GM12864 (cell line): ENCODE data around the gene INPP4B.

Experiments
- DNase-seq: peaks from one replicate; pipeline ENCODE4 v3.0.0-alpha.2; 2011; ENCODE audit warnings: low read depth
- H3K4me3 ChIP-seq: 2 replicates; pipeline ENCODE4 v1.5.1; 2011; ENCODE audit warnings: mild to moderate bottlenecking, low read depth, low read length, control low read depth
- TF ChIP-seq, protein P1 (sequence below): IDR thresholded peaks from 2 replicates; pipeline ENCODE4 v1.5.1; 2011; ENCODE audit warnings: low read depth, mild to moderate bottlenecking, moderate library complexity, low read length, control low read depth, inconsistent platforms; ENCODE audit errors: missing control alignments

INPP4B gene

GRCh38 chr4:142407596-142407995 lies 438.5 kb downstream of the INPP4B start:
- DNase-seq: no peak
- TF ChIP-seq, protein P1, sequence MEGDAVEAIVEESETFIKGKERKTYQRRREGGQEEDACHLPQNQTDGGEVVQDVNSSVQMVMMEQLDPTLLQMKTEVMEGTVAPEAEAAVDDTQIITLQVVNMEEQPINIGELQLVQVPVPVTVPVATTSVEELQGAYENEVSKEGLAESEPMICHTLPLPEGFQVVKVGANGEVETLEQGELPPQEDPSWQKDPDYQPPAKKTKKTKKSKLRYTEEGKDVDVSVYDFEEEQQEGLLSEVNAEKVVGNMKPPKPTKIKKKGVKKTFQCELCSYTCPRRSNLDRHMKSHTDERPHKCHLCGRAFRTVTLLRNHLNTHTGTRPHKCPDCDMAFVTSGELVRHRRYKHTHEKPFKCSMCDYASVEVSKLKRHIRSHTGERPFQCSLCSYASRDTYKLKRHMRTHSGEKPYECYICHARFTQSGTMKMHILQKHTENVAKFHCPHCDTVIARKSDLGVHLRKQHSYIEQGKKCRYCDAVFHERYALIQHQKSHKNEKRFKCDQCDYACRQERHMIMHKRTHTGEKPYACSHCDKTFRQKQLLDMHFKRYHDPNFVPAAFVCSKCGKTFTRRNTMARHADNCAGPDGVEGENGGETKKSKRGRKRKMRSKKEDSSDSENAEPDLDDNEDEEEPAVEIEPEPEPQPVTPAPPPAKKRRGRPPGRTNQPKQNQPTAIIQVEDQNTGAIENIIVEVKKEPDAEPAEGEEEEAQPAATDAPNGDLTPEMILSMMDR: no peak

GRCh38 chr4:142406917-142407501 lies 439.1 kb downstream of the INPP4B start:
- TF ChIP-seq, protein P1: no peak
- no peak overlapping the region for H3K4me3 ChIP-seq
- DNase-seq: no peak

More at GRCh38 chr4:142407596-142407995, 438.5 kb downstream of the INPP4B start:
- no peak overlapping the region for H3K4me3 ChIP-seq

DNA sequence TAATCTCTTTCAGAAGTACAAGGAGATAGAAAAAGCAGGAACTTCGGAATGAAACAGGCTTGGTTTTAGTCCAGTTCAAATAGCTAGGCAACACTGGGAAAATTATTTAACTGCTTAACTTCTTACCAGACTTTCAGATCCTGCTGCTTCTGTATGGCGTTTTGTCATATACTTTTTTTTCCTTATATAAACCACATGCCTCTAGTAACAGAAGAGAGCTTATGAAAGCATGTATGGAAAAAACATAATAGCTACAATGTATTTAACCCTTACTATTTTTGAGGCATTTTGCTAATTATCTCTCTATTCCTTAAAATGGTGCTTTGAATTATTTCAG lies 439.6 kb downstream of the INPP4B start:
- H3K4me3 ChIP-seq: no peak overlapping the region
- DNase-seq: no peak
- TF ChIP-seq, protein P1: no peak

DNA sequence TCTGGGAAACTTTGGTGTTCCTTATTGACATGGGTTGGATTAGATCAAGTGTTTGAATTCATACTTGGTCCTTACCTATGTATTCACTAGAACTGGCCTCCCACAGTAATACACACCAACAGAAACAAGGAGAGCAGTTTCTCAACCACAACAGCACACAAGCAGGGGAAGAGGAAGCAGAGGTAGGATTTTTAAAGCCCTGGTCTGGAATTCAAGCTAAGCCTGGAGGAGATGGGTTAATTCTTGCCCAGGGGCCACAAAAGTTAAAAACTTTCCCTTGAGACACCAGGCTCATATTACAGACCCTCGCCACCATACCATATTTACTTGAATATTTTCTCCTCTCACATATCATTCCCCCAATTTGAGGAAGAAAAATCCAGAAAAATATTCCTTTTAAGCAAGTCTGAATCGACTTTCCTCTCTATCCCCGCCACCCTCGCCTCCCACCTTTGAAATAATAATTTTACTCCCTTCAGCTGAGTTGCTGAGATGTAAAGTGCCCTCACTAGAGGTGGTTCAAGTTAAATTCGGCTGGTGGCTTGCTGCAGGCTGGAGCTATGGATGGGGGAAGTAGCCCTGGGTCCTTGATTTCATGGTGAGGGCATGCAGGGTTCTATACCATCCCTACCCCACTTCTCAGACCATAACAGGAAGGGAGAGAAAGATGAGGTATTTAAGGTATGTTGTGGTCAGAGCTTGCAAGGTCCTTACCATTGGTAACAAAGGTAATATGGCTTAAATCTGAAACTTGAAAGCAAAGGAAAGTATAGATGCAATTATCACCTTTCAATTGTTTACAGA lies 440.2 kb downstream of the INPP4B start:
- no peak for DNase-seq
- peak overlapping the region; percentile 32; the same call in 1 of the 2 replicates for H3K4me3 ChIP-seq
- TF ChIP-seq, protein P1: no peak

GRCh38 chr4:142405021-142405694 lies 440.9 kb downstream of the INPP4B start:
- DNase-seq: peak; percentile 13
- TF ChIP-seq, protein P1: no peak
- peak overlapping the region; percentile 32 for H3K4me3 ChIP-seq

- TF ChIP-seq, protein P1: no peak
- DNase-seq: no peak
- H3K4me3 ChIP-seq: no peak overlapping the region
These were observed 441.9 kb downstream of the INPP4B start for GRCh38 chr4:142404191-142404611.
